ENCODE data around the gene CKAP4.

Gene CKAP4

GRCh38 chr12:106247674-106248311 lies at the start of gene CKAP4:
TSS of gene CKAP4 (minus strand) at chr12:106248020. CDS start at chr12:106247851, 169 bp downstream.
- no peak for TF ChIP-seq CTCF (IDR thresholded peaks at IDR 0.05; ENCODE audit: low read depth, low read length)
- DNase-seq (ENCODE audit: extremely low read depth, low read depth) = peak; percentile 75

GRCh38 chr12:106297075-106297474 lies 49.3 kb upstream of the CKAP4 start:
- no peak for TF ChIP-seq CTCF (IDR thresholded peaks at IDR 0.05; ENCODE audit: low read depth, low read length)

GRCh38 chr12:106296179-106296877 lies 48.5 kb upstream of the CKAP4 start:
- no peak for DNase-seq (ENCODE audit: extremely low read depth, low read depth)
- no peak for TF ChIP-seq CTCF (IDR thresholded peaks at IDR 0.05; ENCODE audit: low read depth, low read length)

More at GRCh38 chr12:106297075-106297474, 49.3 kb upstream of the CKAP4 start:
- DNase-seq (ENCODE audit: extremely low read depth, low read depth) = no peak

- TF ChIP-seq CTCF (IDR thresholded peaks at IDR 0.05; ENCODE audit: low read depth, low read length) = no peak
- DNase-seq (ENCODE audit: extremely low read depth, low read depth) = no peak
Observed at GRCh38 chr12:106292339-106292738, 44.5 kb upstream of the CKAP4 start.

GRCh38 chr12:106291342-106291741 lies 43.5 kb upstream of the CKAP4 start:
- TF ChIP-seq CTCF (IDR thresholded peaks at IDR 0.05; ENCODE audit: low read depth, low read length) = no peak

GRCh38 chr12:106290666-106291065 lies 42.8 kb upstream of the CKAP4 start:
- DNase-seq (ENCODE audit: extremely low read depth, low read depth) = no peak
- no peak for TF ChIP-seq CTCF (IDR thresholded peaks at IDR 0.05; ENCODE audit: low read depth, low read length)

More at GRCh38 chr12:106291342-106291741, 43.5 kb upstream of the CKAP4 start:
- DNase-seq (ENCODE audit: extremely low read depth, low read depth) = no peak

- no peak for TF ChIP-seq CTCF (IDR thresholded peaks at IDR 0.05; ENCODE audit: low read depth, low read length)
Observed at GRCh38 chr12:106289196-106289681, 41.4 kb upstream of the CKAP4 start.

More at GRCh38 chr12:106289196-106289681, 41.4 kb upstream of the CKAP4 start:
- no peak for DNase-seq (ENCODE audit: extremely low read depth, low read depth)
